GM19468 (cell line): ENCODE results near the gene LRRTM4.

Experiments
- ATAC-seq: cut with Tn5 transposase; IDR thresholded peaks from one replicate; pipeline ENCODE4 v1.9.1; 2021; ENCODE audit warnings: mild to moderate bottlenecking, moderate library complexity, moderate number of reproducible peaks; ENCODE audit not compliant: unreplicated experiment; ENCODE audit errors: extremely low read depth

The LRRTM4 gene

DNA sequence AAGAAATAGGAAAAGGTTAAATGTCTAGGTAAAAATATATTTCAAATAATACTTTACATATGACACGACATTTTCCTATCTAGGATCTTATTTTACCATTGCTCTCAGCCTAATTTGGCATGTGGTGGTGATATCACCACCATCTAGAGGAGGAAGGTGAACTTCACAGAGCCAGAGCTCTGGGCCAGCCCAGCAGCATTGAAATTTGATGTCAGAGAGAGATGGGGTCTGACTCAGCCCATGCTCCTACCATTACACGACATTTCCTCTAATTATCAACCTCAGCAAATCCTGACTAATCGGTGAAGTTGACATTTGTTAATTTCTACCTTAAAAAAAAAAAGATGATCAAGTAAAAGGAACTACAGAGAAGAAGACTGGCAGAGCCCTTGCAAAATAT is 42.3 kb downstream of the LRRTM4 start:
- ATAC-seq = no peak

DNA sequence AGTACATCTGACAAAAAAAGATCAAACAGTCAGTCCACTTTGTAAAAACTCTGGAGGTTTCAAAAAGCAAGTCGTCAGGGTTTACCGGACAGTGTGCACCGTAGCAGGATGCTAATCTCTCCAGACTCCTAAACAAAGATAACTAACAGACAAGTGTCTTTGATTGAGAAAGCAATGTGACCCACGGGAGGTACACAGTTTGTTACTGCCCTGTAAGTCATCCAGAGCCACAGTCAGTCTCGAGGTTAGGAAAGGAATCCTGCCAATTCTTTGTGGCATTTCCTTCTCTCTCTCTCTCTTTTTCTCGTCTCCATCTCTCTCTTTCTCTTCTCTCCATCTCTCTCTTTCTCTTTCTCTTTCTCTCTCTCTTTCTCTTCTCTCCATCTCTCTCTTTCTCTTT is 42.8 kb downstream of the LRRTM4 start:
- no peak for ATAC-seq

DNA sequence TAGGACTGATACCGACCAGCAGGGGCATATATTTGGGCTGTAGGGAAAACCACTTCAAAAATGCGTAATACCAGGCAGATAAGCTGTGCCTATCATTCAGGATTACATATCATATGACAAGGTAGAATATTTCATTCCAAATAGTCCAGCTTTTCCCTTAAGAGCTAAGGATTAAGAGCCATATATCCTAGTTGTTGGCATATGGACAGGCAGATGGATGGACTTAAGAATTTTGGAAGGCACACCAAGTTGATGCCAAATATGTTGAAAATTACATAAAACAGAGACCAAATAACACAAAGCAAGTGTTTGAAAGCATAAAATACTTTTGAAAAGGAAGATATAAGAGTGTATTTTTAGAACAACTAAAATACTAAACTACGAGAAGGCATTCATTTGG is 52.1 kb downstream of the LRRTM4 start:
- ATAC-seq = no peak

- no peak for ATAC-seq
Measured at GRCh38 chr2:77469106-77469505, 53.1 kb downstream of the LRRTM4 start.

DNA sequence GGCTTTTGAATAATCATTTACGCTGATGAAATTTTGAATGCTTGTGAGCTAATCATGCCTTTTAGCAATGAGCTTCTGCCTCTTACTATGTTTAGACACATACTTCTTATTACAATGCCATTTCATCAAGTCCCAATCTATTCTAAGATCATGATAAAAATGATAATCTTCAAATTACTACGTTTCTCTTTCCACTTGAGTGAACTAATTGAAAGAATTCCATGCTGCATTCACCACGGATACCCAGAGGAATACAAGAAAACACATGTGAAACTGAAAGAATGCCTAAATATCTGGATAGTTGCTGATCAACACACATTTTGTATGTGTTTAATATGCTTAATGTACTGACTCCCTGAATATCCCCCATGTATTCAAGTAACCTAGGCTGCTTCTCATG is 62.3 kb downstream of the LRRTM4 start:
- ATAC-seq = no peak

GRCh38 chr2:77458216-77458615 is 64.0 kb downstream of the LRRTM4 start:
- no peak for ATAC-seq

- ATAC-seq = no peak
Measured at GRCh38 chr2:77457665-77458064, 64.5 kb downstream of the LRRTM4 start.

GRCh38 chr2:77443076-77443475 is 79.1 kb downstream of the LRRTM4 start:
- ATAC-seq = no peak

DNA sequence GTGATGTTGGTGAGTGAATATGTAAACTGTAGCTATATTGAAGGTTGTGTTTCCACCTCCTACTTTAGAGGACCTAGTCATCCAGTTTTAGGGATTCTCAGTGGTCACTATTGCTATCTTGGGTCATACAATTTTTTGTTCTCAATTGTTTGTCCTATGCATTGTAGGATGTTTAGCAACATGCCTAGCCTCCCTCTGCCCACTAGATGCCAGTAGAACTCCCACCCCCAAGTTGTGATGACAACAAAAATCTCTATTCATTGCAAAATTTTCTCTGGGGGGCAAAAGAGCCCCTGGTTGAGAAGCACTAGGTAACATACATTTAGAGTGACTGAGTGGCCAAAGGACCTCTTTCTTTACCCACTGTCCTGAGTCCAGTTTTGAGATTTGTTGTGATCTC is 87.3 kb downstream of the LRRTM4 start:
- no peak for ATAC-seq

- no peak for ATAC-seq
Measured at GRCh38 chr2:77428946-77429345, 93.2 kb downstream of the LRRTM4 start.

DNA sequence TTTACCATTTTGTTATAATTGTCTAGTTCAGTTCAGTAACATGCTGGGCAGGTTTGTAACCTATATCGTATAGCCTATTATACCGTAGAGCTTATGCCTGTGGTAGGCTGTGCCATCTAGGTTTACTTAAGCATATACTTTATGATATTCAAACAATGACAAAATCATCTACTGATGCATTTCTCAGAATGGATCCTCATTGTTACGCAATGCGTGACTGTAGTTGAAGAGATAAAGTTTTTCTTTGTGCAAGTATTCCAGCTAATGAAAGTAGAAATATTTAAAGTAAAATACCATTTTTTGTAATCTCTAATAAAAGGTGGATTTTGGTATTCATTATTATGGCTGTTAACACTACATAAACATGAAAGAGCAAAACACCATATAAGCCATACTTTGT is 100.2 kb downstream of the LRRTM4 start:
- ATAC-seq = no peak

- ATAC-seq = no peak
Measured at GRCh38 chr2:77418537-77418936, 103.6 kb downstream of the LRRTM4 start.

DNA sequence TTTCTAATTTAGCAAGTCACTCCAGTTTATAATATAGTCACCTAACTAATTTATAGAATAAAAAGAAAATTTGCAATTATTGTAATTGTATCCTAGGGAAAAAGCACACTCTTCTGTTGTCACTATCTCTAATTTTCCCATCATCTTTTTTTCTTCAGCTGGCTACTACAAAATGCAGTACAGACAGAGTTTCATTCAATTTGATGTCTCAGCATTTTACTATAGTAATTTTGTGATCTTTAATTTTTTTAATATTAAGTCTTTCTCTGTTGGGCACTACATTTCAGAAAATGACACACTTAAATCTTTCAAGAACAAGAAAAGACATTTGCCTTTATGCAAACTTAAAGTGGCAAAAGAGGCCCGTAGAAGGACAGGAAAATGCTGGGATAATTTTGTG is 118.0 kb downstream of the LRRTM4 start:
- no peak for ATAC-seq

DNA sequence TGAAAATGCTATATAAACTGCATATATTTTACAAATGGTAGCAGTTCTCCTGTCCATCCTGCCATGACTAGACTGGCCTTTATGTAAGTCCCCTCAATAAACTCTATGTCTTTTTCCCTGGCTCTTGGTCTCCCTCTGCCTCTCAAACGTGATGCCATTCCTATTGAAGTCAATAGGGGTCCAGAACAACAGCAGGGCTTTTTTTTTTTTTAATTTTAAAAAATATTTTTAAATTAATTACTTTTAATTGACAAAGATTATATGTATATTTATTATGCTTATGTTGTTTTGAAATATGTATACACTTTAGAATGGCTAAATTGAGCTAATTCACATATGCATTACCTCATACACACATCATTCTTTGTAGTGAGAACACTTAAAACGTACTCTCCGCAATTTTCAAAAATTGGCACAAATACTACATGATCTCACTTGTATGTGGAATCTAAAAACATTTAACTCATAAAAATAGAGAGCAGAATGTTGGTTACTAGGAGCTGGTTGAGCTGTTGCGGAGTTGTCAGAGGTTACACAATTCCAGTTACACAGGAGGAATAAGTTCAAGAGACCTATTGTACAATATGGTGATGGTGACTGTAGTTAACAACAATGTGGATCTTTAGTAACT is 123.1 kb downstream of the LRRTM4 start:
- ATAC-seq = no peak

DNA sequence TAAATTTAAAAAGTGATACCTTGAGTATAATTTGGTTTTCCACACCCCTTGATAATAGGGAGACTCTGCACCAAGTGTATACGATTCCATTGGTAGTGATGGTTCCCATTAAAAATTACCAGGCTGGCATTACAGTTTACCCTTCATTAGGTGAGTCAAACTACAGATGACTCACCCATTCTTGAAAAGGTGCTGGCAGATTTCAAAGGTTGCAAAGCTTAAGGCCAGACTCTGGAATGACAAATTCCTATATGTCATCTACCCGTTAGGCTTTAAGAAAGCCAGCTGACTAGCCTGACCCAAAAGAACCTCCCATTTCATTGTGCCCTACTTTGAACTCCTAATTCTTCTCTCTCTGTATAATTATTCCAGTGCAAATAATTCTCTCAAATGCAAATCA is 124.4 kb downstream of the LRRTM4 start:
- no peak for ATAC-seq

DNA sequence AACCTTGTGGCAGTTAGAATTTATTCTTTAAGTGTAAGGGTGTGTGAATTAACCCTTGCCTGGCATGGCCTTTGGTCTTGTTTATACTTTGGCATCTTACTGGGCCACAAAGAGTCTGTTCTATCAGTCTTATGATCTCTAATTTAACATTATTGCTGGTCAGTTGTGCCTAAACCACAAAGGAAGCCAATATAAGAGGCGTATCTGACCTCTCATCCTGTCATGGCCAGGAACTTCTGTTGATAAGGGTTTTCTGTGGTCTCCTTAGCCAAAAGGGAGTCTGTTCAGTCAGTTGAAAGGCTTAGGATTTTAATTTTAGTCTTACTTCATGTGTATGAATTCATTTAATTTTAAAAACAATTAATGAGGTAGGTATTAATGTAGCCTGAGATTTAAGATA is 127.2 kb downstream of the LRRTM4 start:
- no peak for ATAC-seq

GRCh38 chr2:77391119-77391518 is 131.1 kb downstream of the LRRTM4 start:
- ATAC-seq = no peak

DNA sequence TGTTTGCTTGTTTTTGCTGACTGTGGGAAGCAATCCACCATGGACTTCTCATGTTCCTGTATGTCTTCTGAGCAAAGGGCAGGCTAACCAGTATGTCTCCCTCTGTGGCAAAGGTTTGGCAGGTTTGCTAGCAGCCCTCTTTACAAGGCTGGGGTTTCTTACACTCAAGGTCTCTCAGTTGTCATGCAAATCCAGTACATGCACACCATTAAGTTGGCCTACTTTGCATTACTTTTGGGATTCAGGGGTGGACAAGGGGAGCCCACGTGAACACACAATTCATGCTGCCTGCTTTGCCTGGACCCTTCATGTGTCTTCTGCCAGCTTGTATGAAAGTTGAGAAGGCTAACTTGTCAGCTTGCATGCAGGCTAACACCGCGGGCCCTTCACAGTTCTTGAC is 134.9 kb downstream of the LRRTM4 start:
- ATAC-seq = no peak

GRCh38 chr2:77372636-77373035 is 149.5 kb downstream of the LRRTM4 start:
- no peak for ATAC-seq

DNA sequence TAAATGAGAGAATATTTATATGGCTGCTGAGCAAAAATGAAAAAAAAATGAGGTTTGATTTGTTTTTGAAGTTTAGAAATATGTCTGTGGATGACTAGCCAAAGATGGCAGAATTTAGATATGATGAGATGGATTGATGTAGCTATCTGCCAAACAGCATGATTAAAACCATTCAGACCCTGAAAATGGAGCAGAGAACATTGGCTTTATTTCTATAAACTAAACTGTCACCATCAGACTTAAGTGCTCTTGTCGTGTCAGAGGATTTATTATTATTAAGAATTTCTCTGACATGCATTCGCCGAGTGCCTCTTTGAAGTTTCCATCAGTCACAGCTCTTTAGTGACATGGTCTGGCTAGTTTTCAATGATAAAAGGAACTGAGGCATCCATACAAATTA is 151.7 kb downstream of the LRRTM4 start:
- no peak for ATAC-seq

DNA sequence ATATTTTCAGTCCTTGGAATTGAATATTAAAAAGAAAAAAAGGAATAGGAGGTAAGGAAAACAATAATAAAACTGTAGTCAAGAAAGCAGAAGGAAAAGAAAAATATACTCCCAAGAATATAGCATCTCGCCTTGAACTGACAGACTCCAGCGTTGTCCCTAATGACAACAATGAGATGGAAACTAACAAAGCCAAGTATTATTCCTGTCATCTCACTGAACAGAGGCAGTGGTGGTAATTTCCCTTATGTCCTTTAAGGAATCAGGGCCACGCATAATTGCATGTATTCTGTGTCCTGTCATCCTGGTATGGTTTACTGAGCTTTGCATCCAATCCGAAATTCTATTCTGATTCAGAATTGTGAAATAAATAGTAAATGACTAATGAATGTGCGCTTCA is 158.9 kb downstream of the LRRTM4 start:
- ATAC-seq = no peak

DNA sequence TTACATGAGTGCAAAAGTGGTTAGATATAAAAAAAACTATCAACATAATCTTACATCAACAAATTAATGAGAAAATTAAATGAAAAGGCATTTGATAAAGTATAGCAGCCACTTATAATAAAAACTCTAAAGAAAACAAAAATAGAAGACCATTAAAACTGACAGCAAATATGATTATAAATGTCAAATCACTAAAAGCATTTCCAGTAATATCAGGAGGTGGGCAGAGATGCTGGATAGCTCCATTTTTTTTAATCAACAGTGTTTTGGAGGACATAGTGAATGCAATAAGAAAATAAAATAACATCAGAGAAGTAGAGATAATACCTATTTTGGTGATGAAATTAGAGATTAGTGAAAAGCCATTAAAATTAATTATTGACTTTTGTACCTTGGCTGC is 173.4 kb downstream of the LRRTM4 start:
- ATAC-seq = no peak

DNA sequence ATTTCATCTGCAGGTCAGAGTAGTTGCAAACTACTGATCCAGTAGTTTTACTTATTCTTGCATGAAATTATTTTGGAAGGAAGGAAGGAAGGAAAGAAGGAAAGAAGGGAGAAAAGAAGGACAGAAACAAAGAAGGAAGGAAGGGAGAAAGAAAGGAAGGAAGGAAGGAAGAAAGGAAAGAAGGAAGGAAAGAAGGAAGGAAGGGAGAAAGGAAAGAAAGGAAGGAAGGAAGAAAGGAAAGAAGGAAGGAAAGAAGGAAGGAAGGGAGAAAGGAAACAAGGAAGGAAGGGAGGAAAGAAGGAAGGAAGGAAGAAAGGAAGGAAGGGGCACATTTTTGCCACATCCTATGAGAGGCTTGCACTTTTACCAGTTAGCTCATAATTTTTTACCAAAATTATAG is 186.2 kb downstream of the LRRTM4 start:
- no peak for ATAC-seq
